DND-41 (cell line): ENCODE measurements around the gene DNAI4.
A peak's percentile ranks its signal among the peaks of the same experiment; 100 is the strongest.
"Not testable (repeated sequence)": the region's sequence is repeated elsewhere in the genome, so short reads cannot be mapped to it uniquely, and the experiment has no call there.

Source experiments
- ATAC-seq: fragments of 200-7000 bp; cut with Tn5 transposase; 3 replicates; pipeline ENCODE4 v1.9.1; 2021; ENCODE audit warnings: low read depth; ENCODE audit not compliant: insufficient read depth
- DNase-seq: peaks from one replicate; pipeline ENCODE4 v3.0.0-alpha.2; 2020
- H2AFZ ChIP-seq: 2 replicates; pipeline ENCODE4 v1.6.0; 2012; ENCODE audit warnings: low read depth, low read length
- H3K27ac ChIP-seq: 2 replicates; pipeline ENCODE4 v1.5.1; 2012; ENCODE audit warnings: low read length, inconsistent platforms
- H3K27me3 ChIP-seq: fragments of 200-600 bp; sonication (generic); 2 replicates; pipeline ENCODE4 v1.6.0; 2012; ENCODE audit warnings: low read length, mild to moderate bottlenecking, inconsistent platforms; ENCODE audit not compliant: insufficient read depth, poor library complexity
- H3K36me3 ChIP-seq: 2 replicates; pipeline ENCODE4 v1.5.1; 2012; ENCODE audit warnings: low read length, inconsistent platforms; ENCODE audit not compliant: insufficient read depth
- H3K4me1 ChIP-seq: 2 replicates; pipeline ENCODE4 v1.5.1; 2012; ENCODE audit warnings: mild to moderate bottlenecking, low read length; ENCODE audit not compliant: insufficient read depth
- H3K4me2 ChIP-seq: 2 replicates; pipeline ENCODE4 v1.6.0; 2012; ENCODE audit warnings: mild to moderate bottlenecking, moderate library complexity, low read length, inconsistent platforms; ENCODE audit not compliant: insufficient read depth
- H3K4me3 ChIP-seq, 2 experiments: fragments of 200-600 bp in 1 of 2; shearing (Covaris generic) in 1 of 2; 2 replicates each; pipeline ENCODE4 v1.5.1; 2012 to 2016; ENCODE audit warnings: inconsistent platforms in 2 of 2, low read length in 2 of 2, mild to moderate bottlenecking in 2 of 2, low read depth in 1 of 2, moderate library complexity in 1 of 2
- H3K79me2 ChIP-seq: 2 replicates; pipeline ENCODE4 v1.6.0; 2012; ENCODE audit warnings: low read length, inconsistent platforms; ENCODE audit not compliant: insufficient read depth
- H3K9ac ChIP-seq: 2 replicates; pipeline ENCODE4 v1.6.0; 2012; ENCODE audit warnings: low read depth, mild to moderate bottlenecking, inconsistent platforms, low read length, moderate library complexity
- H3K9me3 ChIP-seq: 2 replicates; pipeline ENCODE4 v1.5.1; 2012; ENCODE audit warnings: low read length, moderate library complexity, mild to moderate bottlenecking, inconsistent platforms; ENCODE audit not compliant: insufficient read depth, severe bottlenecking
- H4K20me1 ChIP-seq: 2 replicates; pipeline ENCODE4 v1.6.0; 2012; ENCODE audit warnings: low read length; ENCODE audit not compliant: insufficient read depth
- CTCF ChIP-seq: IDR thresholded peaks from 2 replicates; pipeline ENCODE4 v1.5.1; 2012; ENCODE audit warnings: borderline replicate concordance, low read length, moderate library complexity, mild to moderate bottlenecking; ENCODE audit not compliant: poor library complexity, severe bottlenecking; ENCODE audit errors: extremely low read depth
- EZH2 ChIP-seq: IDR thresholded peaks from 3 replicates; pipeline ENCODE4 v1.6.1; 2012; ENCODE audit warnings: borderline replicate concordance, low read depth, mild to moderate bottlenecking, moderate library complexity, low read length, inconsistent platforms; ENCODE audit not compliant: severe bottlenecking

Gene DNAI4

GRCh38 chr1:66788231-66788939, 136.3 kb downstream of the DNAI4 start:
- ATAC-seq (no peak), DNase-seq (no peak)
- H3K36me3 ChIP-seq: no peaks in the 10 kb centered on the region
- H3K9ac ChIP-seq: no peak overlapping the region
- no peaks in the 10 kb centered on the region for H3K9me3 ChIP-seq
- no peak overlapping the region for H3K27ac ChIP-seq
- H3K4me2 ChIP-seq: peak overlapping the region; percentile 36; the same call in 1 of the 2 replicates
- no peaks in the 10 kb centered on the region for H4K20me1 ChIP-seq
- H2AFZ ChIP-seq: no peak overlapping the region
- TF ChIP-seq CTCF: no peak
- TF ChIP-seq EZH2: no peak
- peaks cover 15% of the 10 kb centered on the region for H3K4me1 ChIP-seq
- no peak overlapping the region for H3K4me3 ChIP-seq
- H3K79me2 ChIP-seq: no peaks in the 10 kb centered on the region
- H3K27me3 ChIP-seq: no peaks in the 10 kb centered on the region

GRCh38 chr1:66787641-66788040, 137.0 kb downstream of the DNAI4 start:
- Histone ChIP-seq H3K27ac (no peak overlapping the region), H3K9ac (no peak overlapping the region)

GRCh38 chr1:66785800-66786199, 138.9 kb downstream of the DNAI4 start:
- not testable (repeated sequence) for DNase-seq, H3K27ac ChIP-seq, H3K9me3 ChIP-seq, H4K20me1 ChIP-seq, H3K4me2 ChIP-seq, H3K9ac ChIP-seq, H2AFZ ChIP-seq, H3K36me3 ChIP-seq, ATAC-seq, H3K4me3 ChIP-seq, H3K27me3 ChIP-seq, H3K79me2 ChIP-seq
- peaks cover 15% of the 10 kb centered on the region for H3K4me1 ChIP-seq

More at GRCh38 chr1:66787641-66788040, 137.0 kb downstream of the DNAI4 start:
- Histone ChIP-seq H3K9me3 (no peaks in the 10 kb centered on the region), H3K79me2 (no peaks in the 10 kb centered on the region), H2AFZ (no peak overlapping the region), H3K36me3 (no peaks in the 10 kb centered on the region), H3K27me3 (no peaks in the 10 kb centered on the region), H3K4me1 (peaks cover 15% of the 10 kb centered on the region), H3K4me2 (no peak overlapping the region), H4K20me1 (no peaks in the 10 kb centered on the region), H3K4me3 (no peak overlapping the region)
- TF ChIP-seq EZH2: no peak
- TF ChIP-seq CTCF: no peak
- DNase-seq (no peak), ATAC-seq (no peak)

- Histone ChIP-seq H3K4me2 (no peak overlapping the region), H3K27me3 (no peaks in the 10 kb centered on the region), H3K4me3 (no peak overlapping the region), H3K36me3 (no peaks in the 10 kb centered on the region), H3K79me2 (no peaks in the 10 kb centered on the region), H2AFZ (no peak overlapping the region), H3K4me1 (no peaks in the 10 kb centered on the region), H3K9me3 (no peaks in the 10 kb centered on the region), H3K9ac (no peak overlapping the region), H4K20me1 (no peaks in the 10 kb centered on the region), H3K27ac (no peak overlapping the region)
- no peak for DNase-seq
- TF ChIP-seq CTCF (no peak), EZH2 (no peak)
- ATAC-seq: no peak
Observed at GRCh38 chr1:66779475-66780078, 145.1 kb downstream of the DNAI4 start.
